AG09309 (cell line): ENCODE data around the gene MYADM.

Experiments
- DNase-seq: peaks from one replicate; pipeline ENCODE4 v3.0.0-alpha.2; 2010; ENCODE audit warnings: low read depth
- H3K4me3 ChIP-seq: 2 replicates; pipeline ENCODE4 v1.5.1; 2011; ENCODE audit warnings: mild to moderate bottlenecking, low read depth, low read length, moderate library complexity; ENCODE audit not compliant: control insufficient read depth
- CTCF ChIP-seq: IDR thresholded peaks from 2 replicates; pipeline ENCODE4 v1.5.1; 2011; ENCODE audit warnings: mild to moderate bottlenecking, low read depth, low read length, inconsistent platforms; ENCODE audit not compliant: insufficient read depth, control insufficient read depth; ENCODE audit errors: missing control alignments

MYADM gene

GRCh38 chr19:53898636-53899341, 31.1 kb downstream of the MYADM start:
- no peak for TF ChIP-seq CTCF
- no peak overlapping the region for H3K4me3 ChIP-seq
- DNase-seq, result no peak

- TF ChIP-seq CTCF, result no peak
- no peak overlapping the region for H3K4me3 ChIP-seq
- DNase-seq, result no peak
Observed at GRCh38 chr19:53900191-53900860, 32.6 kb downstream of the MYADM start.

GRCh38 chr19:53903055-53903680, 35.5 kb downstream of the MYADM start:
- no peak overlapping the region for H3K4me3 ChIP-seq
- TF ChIP-seq CTCF, result no peak
- DNase-seq, result no peak

- no peak for DNase-seq
- H3K4me3 ChIP-seq, result no peak overlapping the region
- no peak for TF ChIP-seq CTCF
Observed at GRCh38 chr19:53904909-53905308, 37.2 kb downstream of the MYADM start.

GRCh38 chr19:53905787-53906186, 38.1 kb downstream of the MYADM start:
- H3K4me3 ChIP-seq, result no peak overlapping the region
- DNase-seq, result no peak
- no peak for TF ChIP-seq CTCF

- DNase-seq, result no peak
- H3K4me3 ChIP-seq, result no peak overlapping the region
Observed at GRCh38 chr19:53906211-53907192, 38.8 kb downstream of the MYADM start.

More at GRCh38 chr19:53906211-53907192, 38.8 kb downstream of the MYADM start:
- peak; percentile 90 for TF ChIP-seq CTCF
